HEK293 (cell line): Measurements from ENCODE around the gene KLF7.

Experiments
- CTCF ChIP-seq: fragments of 450-650 bp; formaldehyde crosslinking; IDR thresholded peaks from 2 replicates; pipeline ENCODE4 v1.5.1; 2016; ENCODE audit warnings: missing biosample characterization, missing genetic modification characterization
- KLF17 ChIP-seq: fragments of 450-650 bp; formaldehyde crosslinking; IDR thresholded peaks from 2 replicates; pipeline ENCODE4 v1.5.1; 2016; ENCODE audit warnings: missing biosample characterization, missing genetic modification characterization
- PATZ1 ChIP-seq: fragments of 450-650 bp; formaldehyde crosslinking; IDR thresholded peaks from 2 replicates; pipeline ENCODE4 v1.5.1; 2016; ENCODE audit warnings: missing biosample characterization, missing genetic modification characterization
- TSHZ1 ChIP-seq: fragments of 450-650 bp; formaldehyde crosslinking; IDR thresholded peaks from 2 replicates; pipeline ENCODE4 v1.5.1; 2016; ENCODE audit warnings: missing biosample characterization, missing genetic modification characterization, borderline replicate concordance
- ZBTB26 ChIP-seq: fragments of 450-650 bp; formaldehyde crosslinking; optimal IDR thresholded peaks from 2 replicates; pipeline ENCODE3; 2016; ENCODE audit warnings: missing biosample characterization, mild to moderate bottlenecking, missing genetic modification characterization
- ZNF121 ChIP-seq: fragments of 450-650 bp; formaldehyde crosslinking; IDR thresholded peaks from 2 replicates; pipeline ENCODE4 v1.5.1; 2016; ENCODE audit warnings: missing biosample characterization, missing genetic modification characterization
- ZNF23 ChIP-seq: fragments of 450-650 bp; formaldehyde crosslinking; IDR thresholded peaks from 2 replicates; pipeline ENCODE4 v1.5.1; 2016; ENCODE audit warnings: missing biosample characterization, missing genetic modification characterization, borderline replicate concordance
- ZNF292 ChIP-seq: fragments of 450-650 bp; formaldehyde crosslinking; IDR thresholded peaks from 2 replicates; pipeline ENCODE4 v1.5.1; 2016; ENCODE audit warnings: low read depth, missing biosample characterization, missing genetic modification characterization, borderline replicate concordance
- ZNF398 ChIP-seq: fragments of 450-650 bp; formaldehyde crosslinking; IDR thresholded peaks from 2 replicates; pipeline ENCODE4 v1.5.1; 2017; ENCODE audit warnings: missing biosample characterization, missing genetic modification characterization
- ZNF510 ChIP-seq: fragments of 450-650 bp; formaldehyde crosslinking; IDR thresholded peaks from 2 replicates; pipeline ENCODE4 v1.5.1; 2018; ENCODE audit warnings: mild to moderate bottlenecking, missing genetic modification characterization, missing biosample characterization; ENCODE audit not compliant: insufficient replicate concordance
- ZNF558 ChIP-seq: fragments of 450-650 bp; formaldehyde crosslinking; IDR thresholded peaks from 2 replicates; pipeline ENCODE4 v1.5.1; 2016; ENCODE audit warnings: missing biosample characterization, missing genetic modification characterization
- ZNF792 ChIP-seq: fragments of 450-650 bp; formaldehyde crosslinking; IDR thresholded peaks from 2 replicates; pipeline ENCODE4 v1.5.1; 2016; ENCODE audit warnings: missing biosample characterization, missing genetic modification characterization

- TF ChIP-seq ZNF510: no peak
- no peak for TF ChIP-seq ZNF792
- TF ChIP-seq ZNF23: no peak
- TF ChIP-seq ZNF121: no peak
- TF ChIP-seq KLF17 (tag by site-specific recombination): no peak
- TF ChIP-seq PATZ1 (tag by site-specific recombination): no peak
- no peak for TF ChIP-seq CTCF (tag by site-specific recombination)
- TF ChIP-seq ZBTB26 (tag by site-specific recombination): no peak
- no peak for TF ChIP-seq TSHZ1 (tag by site-specific recombination)
- TF ChIP-seq ZNF558 (tag by site-specific recombination): no peak
- TF ChIP-seq ZNF398 (tag by site-specific recombination): no peak
- no peak for TF ChIP-seq ZNF292 (tag by site-specific recombination)
Measured at GRCh38 chr2:207129821-207130220, 35.9 kb downstream of the KLF7 start.
